H1 (cell line): Measurements from ENCODE around the gene SP1. TPM values are rescaled to one million over a fixed set of nuclear protein-coding genes. Genes with fewer than 3 reads are reported as not detected.

ENCODE experiments used
- ASH2L ChIP-seq: fragments of 200-600, 300-600 bp; sonication (generic); IDR thresholded peaks from one replicate; pipeline ENCODE4 v1.7.1; 2017; ENCODE audit warnings: low read length
- ATF2 ChIP-seq: IDR thresholded peaks from 2 replicates; pipeline ENCODE4 v1.6.1; 2012; ENCODE audit warnings: low read length, inconsistent platforms
- ATF3 ChIP-seq: IDR thresholded peaks from 2 replicates; pipeline ENCODE4 v1.6.1; 2011; ENCODE audit warnings: low read depth, mild to moderate bottlenecking, low read length; ENCODE audit not compliant: insufficient read depth
- BACH1 ChIP-seq: IDR thresholded peaks from 2 replicates; pipeline ENCODE4 v1.6.1; 2012; ENCODE audit warnings: low read length, improper control_type of control experiment
- CHD2 ChIP-seq: IDR thresholded peaks from 2 replicates; pipeline ENCODE4 v1.6.1; 2012; ENCODE audit warnings: low read length, improper control_type of control experiment
- CTBP2 ChIP-seq: IDR thresholded peaks from 2 replicates; pipeline ENCODE4 v1.7.0; 2011; ENCODE audit warnings: borderline replicate concordance, mild to moderate bottlenecking, moderate library complexity, mixed read lengths, low read length; ENCODE audit not compliant: insufficient read depth, insufficient read length
- EGR1 ChIP-seq: IDR thresholded peaks from 2 replicates; pipeline ENCODE4 v1.6.1; 2011; ENCODE audit warnings: low read depth, low read length, borderline replicate concordance
- EP300 ChIP-seq, 2 experiments: IDR thresholded peaks; 1 replicate in 1 of 2; 2 replicates in 1 of 2; pipeline ENCODE4 v1.6.1; 2011 to 2012; ENCODE audit warnings: low read depth in 2 of 2, low read length in 2 of 2, mild to moderate bottlenecking in 2 of 2, borderline replicate concordance in 1 of 2, inconsistent platforms in 1 of 2, moderate library complexity in 1 of 2
- KDM5A ChIP-seq: fragments of 200-600 bp; IDR thresholded peaks from 2 replicates; pipeline ENCODE4 v1.7.1; 2012; ENCODE audit warnings: mild to moderate bottlenecking, low read length, inconsistent platforms, mixed read lengths
- MAFK ChIP-seq: IDR thresholded peaks from 2 replicates; pipeline ENCODE4 v1.6.1; 2012; ENCODE audit warnings: low read depth, mild to moderate bottlenecking, improper control_type of control experiment, low read length
- MAX ChIP-seq: IDR thresholded peaks from 2 replicates; pipeline ENCODE4 v1.6.1; 2012; ENCODE audit warnings: inconsistent platforms
- POLR2A ChIP-seq, 2 experiments: IDR thresholded peaks; 1 replicate in 1 of 2; 2 replicates in 1 of 2; pipeline ENCODE4 v1.6.1; 2011; ENCODE audit warnings: low read depth in 2 of 2, low read length in 2 of 2, mild to moderate bottlenecking in 2 of 2; ENCODE audit errors: control extremely low read depth in 1 of 2
- RBBP5 ChIP-seq: IDR thresholded peaks from 2 replicates; pipeline ENCODE4 v1.7.1; 2012; ENCODE audit warnings: low read depth, mild to moderate bottlenecking, inconsistent platforms, low read length, moderate library complexity, borderline replicate concordance
- RFX5 ChIP-seq: IDR thresholded peaks from 2 replicates; pipeline ENCODE4 v1.6.1; 2011; ENCODE audit warnings: low read depth, low read length, improper control_type of control experiment, borderline replicate concordance
- RXRA ChIP-seq: IDR thresholded peaks from 2 replicates; pipeline ENCODE4 v1.6.1; 2011; ENCODE audit warnings: low read depth, mild to moderate bottlenecking, low read length, moderate library complexity; ENCODE audit not compliant: insufficient read depth
- SAP30 ChIP-seq: fragments of 300-600 bp; sonication (generic); IDR thresholded peaks from 2 replicates; pipeline ENCODE4 v1.7.1; 2012; ENCODE audit warnings: low read length, moderate library complexity, mild to moderate bottlenecking, inconsistent platforms; ENCODE audit not compliant: insufficient read depth, insufficient replicate concordance
- SIRT6 ChIP-seq: IDR thresholded peaks from one replicate; pipeline ENCODE4 v1.7.1; 2012; ENCODE audit warnings: low read length, inconsistent platforms
- SIX5 ChIP-seq: IDR thresholded peaks from 2 replicates; pipeline ENCODE4 v1.6.1; 2011; ENCODE audit warnings: mild to moderate bottlenecking, low read depth, low read length
- SP1 ChIP-seq: IDR thresholded peaks from 2 replicates; pipeline ENCODE4 v1.6.1; 2011; ENCODE audit warnings: low read depth, low read length
- SUZ12 ChIP-seq: fragments of 200-600 bp; sonication (generic); IDR thresholded peaks from 2 replicates; pipeline ENCODE4 v1.6.1; 2012; ENCODE audit warnings: mild to moderate bottlenecking, inconsistent platforms, low read length, moderate library complexity, mixed read lengths
- TEAD4 ChIP-seq: IDR thresholded peaks from 2 replicates; pipeline ENCODE4 v1.6.1; 2012; ENCODE audit warnings: low read depth, low read length, inconsistent platforms, mixed read lengths
- polyA plus RNA-seq, 7 experiments: library from polyadenylated mRNA; depleted of rRNA in 3 of 7; stranded (reverse) in 5 of 7; unstranded in 2 of 7; fragments of >200 nt in 5 of 7; fragments of 200-250 nt in 2 of 7; gene quantifications; 1 replicate in 5 of 7; 2 replicates in 1 of 7; 4 replicates in 1 of 7; pipeline versions ENCODE4 v1.2.1 to v1.2.3, GENCODE V29; 2011 to 2013; ENCODE audit warnings: missing spikeins in 2 of 7, mixed read lengths in 2 of 7
- total RNA-seq: library from RNA; stranded (reverse); fragmentation: NEBNext Ultra II Directional; extraction: Animal tissue kit (Norgen Biotek cat#: 25700); gene quantifications from 2 replicates; pipeline ENCODE4 v1.2.1, GENCODE V29; 2021
- TF ChIP-seq, protein P1 (sequence below): IDR thresholded peaks from 2 replicates; pipeline ENCODE4 v1.6.1; 2011; ENCODE audit warnings: low read length, improper control_type of control experiment

SP1 gene
- total and polyA plus RNA-seq, 2 of the 8 experiments (the other 6 are each of a cell fraction or from before 2014, with no cell fraction given) = 50.7 to 75.2 TPM

GRCh38 chr12:53451661-53452158 lies 71.7 kb downstream of the SP1 start, which contains the start of gene PCBP2 (continued):
- TF ChIP-seq ATF3 = 0 out of 2 replicates have a peak, but pooled peaks have one; percentile 27
- peak; percentile 74 for TF ChIP-seq MAX
- no peak for TF ChIP-seq RFX5
- no peak for TF ChIP-seq ASH2L
- no peak for TF ChIP-seq CTBP2
- TF ChIP-seq SIRT6 = no peak
- 0 out of 2 replicates have a peak, but pooled peaks have one; percentile 43 for TF ChIP-seq RBBP5
- TF ChIP-seq EGR1 = peak; percentile 96
- peak; percentile 83 for TF ChIP-seq SP1
- TF ChIP-seq BACH1 = peak; percentile 67
- TF ChIP-seq, protein P1, sequence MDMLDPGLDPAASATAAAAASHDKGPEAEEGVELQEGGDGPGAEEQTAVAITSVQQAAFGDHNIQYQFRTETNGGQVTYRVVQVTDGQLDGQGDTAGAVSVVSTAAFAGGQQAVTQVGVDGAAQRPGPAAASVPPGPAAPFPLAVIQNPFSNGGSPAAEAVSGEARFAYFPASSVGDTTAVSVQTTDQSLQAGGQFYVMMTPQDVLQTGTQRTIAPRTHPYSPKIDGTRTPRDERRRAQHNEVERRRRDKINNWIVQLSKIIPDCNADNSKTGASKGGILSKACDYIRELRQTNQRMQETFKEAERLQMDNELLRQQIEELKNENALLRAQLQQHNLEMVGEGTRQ = no peak
- TF ChIP-seq ATF2 = peak; percentile 76
- TF ChIP-seq SIX5 = peak; percentile 19; the same call in 1 of the 2 replicates
- TF ChIP-seq TEAD4 = no peak; the same call in 1 of the 2 replicates
- peak; percentile 69 for TF ChIP-seq CHD2
- TF ChIP-seq MAFK = no peak
- TF ChIP-seq EP300 (IDR thresholded peaks at IDR 0.05; ENCODE audit: borderline replicate concordance in 1 of 2, low read depth in 2 of 2, low read length in 2 of 2) = peak in 1 of 2 experiments; percentile 86; a peak in 1 of 3 replicates
- no peak for TF ChIP-seq SAP30
- TF ChIP-seq RXRA = 0 out of 2 replicates have a peak, but pooled peaks have one; percentile 41
- peak; percentile 91 for TF ChIP-seq POLR2A (IDR thresholded peaks at IDR 0.05; ENCODE audit: control extremely low read depth in 1 of 2, low read depth in 2 of 2, low read length in 2 of 2)
- no peak for TF ChIP-seq KDM5A
- TF ChIP-seq SUZ12 = no peak
